ENCODE measurements around the gene MESP2. TPM values are rescaled to one million over a fixed set of nuclear protein-coding genes. Genes with fewer than 3 reads are reported as not detected.

The MESP2 gene
- total and polyA plus RNA-seq, 4 donors = 0.03 TPM; not detected in 3

DNA sequence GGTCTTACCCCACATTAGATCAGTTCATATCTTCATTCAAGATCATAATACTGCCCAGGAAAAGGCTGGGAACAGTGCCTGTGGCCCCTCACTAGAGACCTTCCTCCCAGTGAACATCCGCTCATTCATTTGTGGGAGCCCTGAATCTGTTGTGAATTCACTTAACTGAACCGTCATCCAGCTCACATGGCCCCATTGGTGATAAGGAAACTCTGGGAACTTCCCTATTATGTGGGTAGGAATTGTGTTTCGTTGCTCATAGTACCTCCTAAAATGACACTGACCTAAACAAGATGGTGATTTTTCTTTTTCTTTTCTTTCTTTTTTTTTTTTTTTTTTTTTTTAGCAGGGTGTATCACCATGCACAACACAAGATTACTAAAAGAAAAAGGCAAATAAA, 6.8 kb upstream of the MESP2 start (continued):
- TF ChIP-seq, protein P1, sequence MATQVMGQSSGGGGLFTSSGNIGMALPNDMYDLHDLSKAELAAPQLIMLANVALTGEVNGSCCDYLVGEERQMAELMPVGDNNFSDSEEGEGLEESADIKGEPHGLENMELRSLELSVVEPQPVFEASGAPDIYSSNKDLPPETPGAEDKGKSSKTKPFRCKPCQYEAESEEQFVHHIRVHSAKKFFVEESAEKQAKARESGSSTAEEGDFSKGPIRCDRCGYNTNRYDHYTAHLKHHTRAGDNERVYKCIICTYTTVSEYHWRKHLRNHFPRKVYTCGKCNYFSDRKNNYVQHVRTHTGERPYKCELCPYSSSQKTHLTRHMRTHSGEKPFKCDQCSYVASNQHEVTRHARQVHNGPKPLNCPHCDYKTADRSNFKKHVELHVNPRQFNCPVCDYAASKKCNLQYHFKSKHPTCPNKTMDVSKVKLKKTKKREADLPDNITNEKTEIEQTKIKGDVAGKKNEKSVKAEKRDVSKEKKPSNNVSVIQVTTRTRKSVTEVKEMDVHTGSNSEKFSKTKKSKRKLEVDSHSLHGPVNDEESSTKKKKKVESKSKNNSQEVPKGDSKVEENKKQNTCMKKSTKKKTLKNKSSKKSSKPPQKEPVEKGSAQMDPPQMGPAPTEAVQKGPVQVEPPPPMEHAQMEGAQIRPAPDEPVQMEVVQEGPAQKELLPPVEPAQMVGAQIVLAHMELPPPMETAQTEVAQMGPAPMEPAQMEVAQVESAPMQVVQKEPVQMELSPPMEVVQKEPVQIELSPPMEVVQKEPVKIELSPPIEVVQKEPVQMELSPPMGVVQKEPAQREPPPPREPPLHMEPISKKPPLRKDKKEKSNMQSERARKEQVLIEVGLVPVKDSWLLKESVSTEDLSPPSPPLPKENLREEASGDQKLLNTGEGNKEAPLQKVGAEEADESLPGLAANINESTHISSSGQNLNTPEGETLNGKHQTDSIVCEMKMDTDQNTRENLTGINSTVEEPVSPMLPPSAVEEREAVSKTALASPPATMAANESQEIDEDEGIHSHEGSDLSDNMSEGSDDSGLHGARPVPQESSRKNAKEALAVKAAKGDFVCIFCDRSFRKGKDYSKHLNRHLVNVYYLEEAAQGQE (IDR thresholded peaks at IDR 0.05) = no peak
- no peak for TF ChIP-seq SP1 (IDR thresholded peaks at IDR 0.05)
- TF ChIP-seq, protein P2, sequence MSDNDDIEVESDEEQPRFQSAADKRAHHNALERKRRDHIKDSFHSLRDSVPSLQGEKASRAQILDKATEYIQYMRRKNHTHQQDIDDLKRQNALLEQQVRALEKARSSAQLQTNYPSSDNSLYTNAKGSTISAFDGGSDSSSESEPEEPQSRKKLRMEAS (IDR thresholded peaks at IDR 0.05) = no peak
- no peak for TF ChIP-seq JUND (IDR thresholded peaks at IDR 0.05)
- no peak for TF ChIP-seq NR2F2 (IDR thresholded peaks at IDR 0.05)
- TF ChIP-seq FOXA2 (IDR thresholded peaks at IDR 0.05) = no peak
- TF ChIP-seq RXRA (IDR thresholded peaks at IDR 0.05) = no peak
- TF ChIP-seq, protein P3, sequence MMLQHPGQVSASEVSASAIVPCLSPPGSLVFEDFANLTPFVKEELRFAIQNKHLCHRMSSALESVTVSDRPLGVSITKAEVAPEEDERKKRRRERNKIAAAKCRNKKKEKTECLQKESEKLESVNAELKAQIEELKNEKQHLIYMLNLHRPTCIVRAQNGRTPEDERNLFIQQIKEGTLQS (IDR thresholded peaks at IDR 0.05) = no peak
- no peak for TF ChIP-seq HNF4G (IDR thresholded peaks at IDR 0.05)
- TF ChIP-seq GABPA (IDR thresholded peaks at IDR 0.05 in 1 of 2, conservative IDR thresholded peaks at IDR 0.05 in 1 of 2) = no peak
- TF ChIP-seq RAD21 (IDR thresholded peaks at IDR 0.05) = no peak
- TF ChIP-seq YY1 (IDR thresholded peaks at IDR 0.05) = no peak
- TF ChIP-seq HNF4A (conservative IDR thresholded peaks at IDR 0.05) = no peak

DNA sequence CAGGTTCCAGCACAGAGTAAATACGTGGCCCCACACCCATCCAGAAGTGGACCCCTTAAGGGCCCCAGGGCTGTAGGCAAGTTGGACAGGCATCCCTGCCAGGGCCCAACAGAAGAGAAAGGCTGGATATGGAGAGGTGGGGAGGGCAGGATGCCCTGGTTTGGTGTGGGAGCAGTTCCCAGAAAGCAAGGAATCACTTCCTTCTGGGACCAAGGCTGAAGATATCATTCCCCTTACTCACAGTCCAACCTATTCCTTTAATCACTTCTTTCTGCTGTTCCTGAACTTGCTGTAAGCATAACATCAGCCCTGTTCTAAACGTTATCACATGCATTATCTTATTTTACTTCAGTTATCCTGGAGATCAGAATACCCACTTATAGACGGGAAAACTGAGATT, 6.1 kb upstream of the MESP2 start:
- DNase-seq (ENCODE audit: low spot score) = no peak
- TF ChIP-seq, protein P4, sequence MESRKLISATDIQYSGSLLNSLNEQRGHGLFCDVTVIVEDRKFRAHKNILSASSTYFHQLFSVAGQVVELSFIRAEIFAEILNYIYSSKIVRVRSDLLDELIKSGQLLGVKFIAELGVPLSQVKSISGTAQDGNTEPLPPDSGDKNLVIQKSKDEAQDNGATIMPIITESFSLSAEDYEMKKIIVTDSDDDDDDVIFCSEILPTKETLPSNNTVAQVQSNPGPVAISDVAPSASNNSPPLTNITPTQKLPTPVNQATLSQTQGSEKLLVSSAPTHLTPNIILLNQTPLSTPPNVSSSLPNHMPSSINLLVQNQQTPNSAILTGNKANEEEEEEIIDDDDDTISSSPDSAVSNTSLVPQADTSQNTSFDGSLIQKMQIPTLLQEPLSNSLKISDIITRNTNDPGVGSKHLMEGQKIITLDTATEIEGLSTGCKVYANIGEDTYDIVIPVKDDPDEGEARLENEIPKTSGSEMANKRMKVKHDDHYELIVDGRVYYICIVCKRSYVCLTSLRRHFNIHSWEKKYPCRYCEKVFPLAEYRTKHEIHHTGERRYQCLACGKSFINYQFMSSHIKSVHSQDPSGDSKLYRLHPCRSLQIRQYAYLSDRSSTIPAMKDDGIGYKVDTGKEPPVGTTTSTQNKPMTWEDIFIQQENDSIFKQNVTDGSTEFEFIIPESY (IDR thresholded peaks at IDR 0.05) = no peak
- TF ChIP-seq, protein P1 (IDR thresholded peaks at IDR 0.05) = no peak
- no peak for TF ChIP-seq SP1 (IDR thresholded peaks at IDR 0.05)
- TF ChIP-seq YY1 (IDR thresholded peaks at IDR 0.05) = no peak
- TF ChIP-seq GABPA (IDR thresholded peaks at IDR 0.05 in 1 of 2, conservative IDR thresholded peaks at IDR 0.05 in 1 of 2) = no peak
- TF ChIP-seq, protein P2 (IDR thresholded peaks at IDR 0.05) = no peak
- no peak for TF ChIP-seq EGR1 (IDR thresholded peaks at IDR 0.05; ENCODE audit: low read depth in 2 of 2)
- TF ChIP-seq, protein P3 (IDR thresholded peaks at IDR 0.05) = no peak
- no peak for TF ChIP-seq HNF4A (conservative IDR thresholded peaks at IDR 0.05)
- TF ChIP-seq FOXA2 (IDR thresholded peaks at IDR 0.05) = no peak
- no peak for TF ChIP-seq HNF4G (IDR thresholded peaks at IDR 0.05)
- TF ChIP-seq, protein P5, sequence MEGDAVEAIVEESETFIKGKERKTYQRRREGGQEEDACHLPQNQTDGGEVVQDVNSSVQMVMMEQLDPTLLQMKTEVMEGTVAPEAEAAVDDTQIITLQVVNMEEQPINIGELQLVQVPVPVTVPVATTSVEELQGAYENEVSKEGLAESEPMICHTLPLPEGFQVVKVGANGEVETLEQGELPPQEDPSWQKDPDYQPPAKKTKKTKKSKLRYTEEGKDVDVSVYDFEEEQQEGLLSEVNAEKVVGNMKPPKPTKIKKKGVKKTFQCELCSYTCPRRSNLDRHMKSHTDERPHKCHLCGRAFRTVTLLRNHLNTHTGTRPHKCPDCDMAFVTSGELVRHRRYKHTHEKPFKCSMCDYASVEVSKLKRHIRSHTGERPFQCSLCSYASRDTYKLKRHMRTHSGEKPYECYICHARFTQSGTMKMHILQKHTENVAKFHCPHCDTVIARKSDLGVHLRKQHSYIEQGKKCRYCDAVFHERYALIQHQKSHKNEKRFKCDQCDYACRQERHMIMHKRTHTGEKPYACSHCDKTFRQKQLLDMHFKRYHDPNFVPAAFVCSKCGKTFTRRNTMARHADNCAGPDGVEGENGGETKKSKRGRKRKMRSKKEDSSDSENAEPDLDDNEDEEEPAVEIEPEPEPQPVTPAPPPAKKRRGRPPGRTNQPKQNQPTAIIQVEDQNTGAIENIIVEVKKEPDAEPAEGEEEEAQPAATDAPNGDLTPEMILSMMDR (IDR thresholded peaks at IDR 0.05; ENCODE audit: low read depth, low read length, missing input control) = no peak
- no peak for TF ChIP-seq JUND (IDR thresholded peaks at IDR 0.05)
- no peak for TF ChIP-seq TAF1 (conservative IDR thresholded peaks at IDR 0.05)
- TF ChIP-seq RAD21 (IDR thresholded peaks at IDR 0.05) = no peak
- TF ChIP-seq NR2F2 (IDR thresholded peaks at IDR 0.05) = no peak
- TF ChIP-seq RXRA (IDR thresholded peaks at IDR 0.05) = no peak
- no peak for TF ChIP-seq FOXA1 (IDR thresholded peaks at IDR 0.05)
- no peak overlapping the region for H3K4me3 ChIP-seq (ENCODE audit: low read depth in 1 of 3, low read length in 3 of 3)
- H3K9ac ChIP-seq (ENCODE audit: low read depth in 1 of 2, low read length in 2 of 2) = no peak overlapping the region
- no peak overlapping the region for H3K27ac ChIP-seq (ENCODE audit: low read depth in 1 of 2, low read length in 2 of 2)
- peaks cover 12 to 33% (median 21%) of the 10 kb centered on the region in 4 donors for H3K4me1 ChIP-seq (ENCODE audit: control insufficient read depth in 4 of 4, insufficient read depth in 4 of 4, low read length in 3 of 4)
- WGBS = 83% methylated on average over 3 of the region's 3 CpGs
- H3K9me3 ChIP-seq (ENCODE audit: control insufficient read depth in 4 of 4, low read length in 3 of 4) = no peaks in the 10 kb centered on the region
- no peaks in the 10 kb centered on the region for H3K27me3 ChIP-seq (ENCODE audit: control insufficient read depth in 4 of 4, insufficient read depth in 4 of 4, low read length in 3 of 4)
- no peaks in the 10 kb centered on the region for H3K36me3 ChIP-seq (ENCODE audit: control insufficient read depth in 4 of 4, insufficient read depth in 3 of 4, low read depth in 1 of 4, low read length in 3 of 4)

Data from liver (tissue), 9 donors.